ENCODE results near the gene HNRNPH3.

DNA sequence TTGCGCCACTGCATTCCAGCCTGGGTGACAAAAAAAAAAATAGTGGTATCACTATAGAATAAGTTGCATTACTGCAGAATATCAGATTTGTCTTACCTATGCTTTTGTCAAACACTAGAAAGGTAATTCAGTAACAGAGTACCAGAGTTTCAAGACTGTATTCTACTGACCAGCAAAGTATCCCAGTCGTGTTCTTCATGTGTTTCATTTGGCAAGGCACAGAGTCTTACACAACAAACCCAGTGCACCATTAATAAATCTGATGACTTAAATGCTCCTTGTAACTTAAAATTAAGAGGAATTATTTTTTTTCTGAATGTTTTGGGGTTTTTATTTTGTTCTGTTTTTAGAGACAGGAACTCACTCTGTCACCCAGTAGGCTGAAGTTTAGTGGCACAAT, 35.3 kb downstream of the HNRNPH3 start:
- TF ChIP-seq, protein P1, sequence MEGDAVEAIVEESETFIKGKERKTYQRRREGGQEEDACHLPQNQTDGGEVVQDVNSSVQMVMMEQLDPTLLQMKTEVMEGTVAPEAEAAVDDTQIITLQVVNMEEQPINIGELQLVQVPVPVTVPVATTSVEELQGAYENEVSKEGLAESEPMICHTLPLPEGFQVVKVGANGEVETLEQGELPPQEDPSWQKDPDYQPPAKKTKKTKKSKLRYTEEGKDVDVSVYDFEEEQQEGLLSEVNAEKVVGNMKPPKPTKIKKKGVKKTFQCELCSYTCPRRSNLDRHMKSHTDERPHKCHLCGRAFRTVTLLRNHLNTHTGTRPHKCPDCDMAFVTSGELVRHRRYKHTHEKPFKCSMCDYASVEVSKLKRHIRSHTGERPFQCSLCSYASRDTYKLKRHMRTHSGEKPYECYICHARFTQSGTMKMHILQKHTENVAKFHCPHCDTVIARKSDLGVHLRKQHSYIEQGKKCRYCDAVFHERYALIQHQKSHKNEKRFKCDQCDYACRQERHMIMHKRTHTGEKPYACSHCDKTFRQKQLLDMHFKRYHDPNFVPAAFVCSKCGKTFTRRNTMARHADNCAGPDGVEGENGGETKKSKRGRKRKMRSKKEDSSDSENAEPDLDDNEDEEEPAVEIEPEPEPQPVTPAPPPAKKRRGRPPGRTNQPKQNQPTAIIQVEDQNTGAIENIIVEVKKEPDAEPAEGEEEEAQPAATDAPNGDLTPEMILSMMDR (IDR thresholded peaks at IDR 0.05), result no peak
- TF ChIP-seq POLR2AphosphoS5 (IDR thresholded peaks at IDR 0.05) (no peak), POLR2A (IDR thresholded peaks at IDR 0.05) (no peak)
